ENCODE measurements around the gene CBLN3.
A peak's percentile ranks its signal among the peaks of the same experiment; 100 is the strongest.
"Not testable (repeated sequence)": the region's sequence is repeated elsewhere in the genome, so short reads cannot be mapped to it uniquely, and the experiment has no call there.

The CBLN3 gene

DNA sequence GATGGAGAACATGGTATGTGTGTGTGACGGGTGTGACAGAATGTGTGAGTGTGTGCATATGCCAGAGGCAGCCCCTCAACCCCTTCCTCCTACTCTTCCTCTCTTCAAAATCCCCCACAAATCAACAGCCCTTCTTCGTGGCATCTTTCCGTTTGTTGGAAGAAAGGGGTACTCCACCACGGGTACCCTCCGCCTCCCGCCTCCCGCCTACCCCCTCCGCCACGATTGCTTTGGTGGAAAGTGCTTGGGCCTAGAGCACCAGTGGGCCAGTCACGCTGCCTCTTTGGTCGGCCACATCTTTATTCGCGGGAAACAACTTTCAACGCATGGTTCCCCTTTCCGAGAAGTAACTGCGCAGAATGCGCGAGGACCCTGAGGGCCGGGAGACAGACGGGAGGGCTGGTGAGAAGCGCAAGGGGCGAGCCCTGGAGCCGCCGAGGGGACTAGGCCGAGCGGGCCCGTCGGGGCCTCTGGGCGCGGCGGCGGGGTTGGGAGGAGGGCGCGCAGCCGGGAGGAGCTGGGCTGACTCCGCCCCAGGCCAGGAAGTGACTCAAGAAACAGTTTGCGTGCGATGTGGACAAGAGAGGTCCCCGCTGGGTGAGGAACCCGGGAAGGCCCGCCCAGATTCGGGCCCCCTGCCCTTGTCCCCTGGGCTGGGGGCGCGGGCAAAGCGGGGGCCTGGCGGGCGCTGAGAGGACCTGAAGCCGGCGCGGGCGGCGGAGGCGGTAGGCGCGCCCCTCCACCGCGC is at the start of gene CBLN3, which contains the start of gene KHNYN:
TSS of gene CBLN3 (minus strand) at position 274 of the 748 bp plus-strand sequence. CDS start 614 bp downstream, outside the sequence.
TSS of gene KHNYN (plus strand) at position 560 of the 748 bp plus-strand sequence. CDS start 777 bp downstream, outside the sequence.
- in situ Hi-C loops (cut with MboI; ENCODE audit: low pct_unique_long_range_greater_than_20kb, low sequenced_read_pairs) = loop anchor here (10.0 kb wide), 1 partner anchor 95 kb away; the partner anchor contains the start of genes ADCY4 and RIPK3
- peak; percentile 90 for DNase-seq

DNA sequence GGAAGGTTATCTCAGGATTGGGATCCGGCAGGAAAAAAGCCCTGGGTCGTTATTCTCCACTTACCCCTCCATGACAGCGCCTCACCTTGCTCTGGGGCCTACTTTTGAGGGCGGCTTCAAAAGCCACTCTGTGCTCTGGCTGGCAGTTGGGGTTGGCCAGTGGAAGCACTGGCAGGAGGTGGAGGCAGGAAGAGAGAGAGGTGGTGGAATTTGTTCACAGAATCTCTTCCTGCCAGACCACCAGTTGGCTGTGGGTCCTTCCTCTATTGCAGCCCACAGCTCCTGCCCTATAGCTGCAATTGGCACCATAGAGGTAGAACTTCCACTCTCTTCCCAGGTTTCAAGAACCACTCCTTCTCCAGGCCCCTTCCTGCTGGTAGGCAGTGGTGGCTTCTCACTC is 45.8 kb upstream of the CBLN3 start:
- DNase-seq = no peak
- in situ Hi-C loops (cut with MboI; ENCODE audit: low pct_unique_long_range_greater_than_20kb, low sequenced_read_pairs) = no loop called here

DNA sequence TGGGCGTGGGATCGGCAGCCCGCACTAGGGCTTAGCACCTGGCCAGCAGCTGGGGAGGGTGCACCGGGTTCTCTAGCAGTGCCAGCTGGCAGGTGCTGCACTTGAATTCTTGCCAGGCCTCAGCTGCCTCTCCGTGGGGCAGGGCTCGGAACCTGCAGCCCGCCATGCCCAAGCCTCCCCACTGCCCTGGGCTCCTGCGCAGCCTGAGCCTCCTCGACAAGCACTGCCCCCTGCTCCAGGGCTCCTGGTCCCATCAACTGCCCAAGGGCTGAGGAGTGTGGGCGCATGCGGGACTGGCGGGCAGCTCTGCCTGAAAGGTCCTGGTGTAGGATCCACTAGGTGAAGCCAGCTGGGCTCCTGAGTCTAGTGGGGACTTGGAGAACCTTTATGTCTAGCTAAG is 43.7 kb upstream of the CBLN3 start:
- in situ Hi-C loops (cut with MboI; ENCODE audit: low pct_unique_long_range_greater_than_20kb, low sequenced_read_pairs) = no loop called here
- DNase-seq = no peak

DNA sequence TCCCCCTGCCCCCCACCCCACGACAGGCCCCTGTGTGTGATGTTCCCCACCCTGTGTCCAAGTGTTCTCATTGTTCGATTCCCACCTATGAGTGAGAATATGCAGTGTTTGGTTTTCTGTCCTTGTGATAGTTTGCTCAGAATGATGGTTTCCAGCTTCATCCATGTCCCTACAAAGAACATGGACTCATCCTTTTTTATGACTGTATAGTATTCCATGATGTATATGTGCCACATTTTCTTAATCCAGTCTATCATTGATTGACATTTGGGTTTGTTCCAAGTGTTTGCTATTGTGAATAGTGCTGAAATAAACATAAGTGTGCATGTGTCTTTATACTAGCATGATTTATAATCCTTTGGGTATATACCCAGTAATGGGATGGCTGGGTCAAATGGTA is 41.0 kb upstream of the CBLN3 start:
- in situ Hi-C loops (cut with MboI; ENCODE audit: low pct_unique_long_range_greater_than_20kb, low sequenced_read_pairs); DNase-seq: not testable (repeated sequence)

DNA sequence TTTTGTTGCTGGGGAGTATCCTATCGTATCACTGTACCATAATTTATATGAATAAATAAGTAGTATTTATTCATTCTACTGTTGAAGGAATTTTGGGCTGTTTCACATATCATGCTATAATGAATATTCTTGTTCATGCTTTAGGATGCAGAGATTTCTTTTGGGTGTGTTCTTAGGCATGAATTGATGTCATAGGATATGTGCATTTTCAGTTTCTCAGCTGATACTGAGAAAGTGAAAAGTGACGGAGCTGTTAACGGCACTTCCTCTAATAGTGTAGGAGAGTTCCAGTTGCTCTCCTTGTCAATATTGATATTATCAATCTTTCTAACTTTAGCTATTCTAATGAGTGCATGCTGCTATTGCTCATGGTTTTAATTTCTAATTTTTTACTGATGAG is 36.3 kb upstream of the CBLN3 start:
- no peak for DNase-seq
- in situ Hi-C loops (cut with MboI; ENCODE audit: low pct_unique_long_range_greater_than_20kb, low sequenced_read_pairs) = no loop called here

DNA sequence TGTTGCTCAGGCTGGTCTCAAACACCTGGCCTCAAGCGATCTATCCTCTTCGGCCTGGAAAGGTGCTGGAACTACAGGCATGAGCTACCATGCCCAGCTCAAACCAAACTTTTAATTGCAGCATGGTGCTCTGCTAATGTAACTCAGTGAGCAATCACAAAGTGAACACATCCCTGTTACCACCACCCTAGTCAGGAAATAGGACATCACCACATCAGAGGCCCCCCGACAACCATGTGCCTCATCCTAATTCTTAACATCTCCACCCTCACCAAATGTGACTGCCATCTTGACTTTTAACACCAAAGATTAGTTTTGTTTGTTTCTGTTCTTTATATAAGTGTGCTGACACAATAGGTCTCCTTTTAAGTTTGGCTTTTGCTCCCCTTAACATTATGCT is 35.9 kb upstream of the CBLN3 start:
- no peak for DNase-seq
- in situ Hi-C loops (cut with MboI; ENCODE audit: low pct_unique_long_range_greater_than_20kb, low sequenced_read_pairs) = no loop called here

DNA sequence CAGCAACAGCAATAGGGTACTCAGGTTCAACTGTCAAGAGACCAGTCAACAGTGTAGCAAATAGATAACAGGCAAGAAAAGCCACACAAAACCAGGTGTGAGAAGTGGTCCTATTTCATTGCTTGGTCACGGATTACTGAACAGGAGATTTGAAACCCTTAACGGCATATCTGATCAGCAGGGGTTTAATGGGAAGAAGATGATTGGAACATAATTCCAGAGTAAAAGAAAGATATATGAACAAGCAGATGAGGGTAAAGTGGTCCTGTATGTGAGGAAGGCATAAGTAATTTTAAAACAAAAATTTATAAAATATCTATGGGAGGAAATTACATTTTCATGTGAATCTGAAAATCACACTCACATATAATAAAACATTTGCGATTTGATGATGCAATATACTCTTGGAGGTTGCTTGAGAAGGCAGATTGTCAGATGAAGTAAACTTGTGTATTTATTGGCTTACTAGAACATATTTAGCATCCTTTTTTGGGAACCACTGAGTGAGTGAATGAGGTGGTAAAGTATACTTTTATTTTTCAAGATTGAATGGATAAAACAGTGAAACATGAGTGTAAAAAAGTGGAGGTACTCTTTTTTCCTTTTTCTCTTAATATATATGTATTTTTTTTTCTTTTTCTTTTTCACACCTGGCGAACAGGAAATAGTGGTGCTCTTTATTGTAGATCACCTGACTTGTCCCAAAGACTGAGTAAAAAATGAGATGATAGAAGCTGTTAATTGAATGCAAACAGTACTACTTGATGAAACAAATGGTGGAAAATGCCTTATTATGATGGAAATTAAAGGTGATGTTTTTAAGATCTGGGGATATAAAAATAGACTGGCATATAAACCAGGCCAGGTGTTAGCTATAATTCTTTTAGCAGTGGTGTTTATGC is 34.7 kb upstream of the CBLN3 start:
- in situ Hi-C loops (cut with MboI; ENCODE audit: low pct_unique_long_range_greater_than_20kb, low sequenced_read_pairs) = no loop called here
- DNase-seq = no peak

DNA sequence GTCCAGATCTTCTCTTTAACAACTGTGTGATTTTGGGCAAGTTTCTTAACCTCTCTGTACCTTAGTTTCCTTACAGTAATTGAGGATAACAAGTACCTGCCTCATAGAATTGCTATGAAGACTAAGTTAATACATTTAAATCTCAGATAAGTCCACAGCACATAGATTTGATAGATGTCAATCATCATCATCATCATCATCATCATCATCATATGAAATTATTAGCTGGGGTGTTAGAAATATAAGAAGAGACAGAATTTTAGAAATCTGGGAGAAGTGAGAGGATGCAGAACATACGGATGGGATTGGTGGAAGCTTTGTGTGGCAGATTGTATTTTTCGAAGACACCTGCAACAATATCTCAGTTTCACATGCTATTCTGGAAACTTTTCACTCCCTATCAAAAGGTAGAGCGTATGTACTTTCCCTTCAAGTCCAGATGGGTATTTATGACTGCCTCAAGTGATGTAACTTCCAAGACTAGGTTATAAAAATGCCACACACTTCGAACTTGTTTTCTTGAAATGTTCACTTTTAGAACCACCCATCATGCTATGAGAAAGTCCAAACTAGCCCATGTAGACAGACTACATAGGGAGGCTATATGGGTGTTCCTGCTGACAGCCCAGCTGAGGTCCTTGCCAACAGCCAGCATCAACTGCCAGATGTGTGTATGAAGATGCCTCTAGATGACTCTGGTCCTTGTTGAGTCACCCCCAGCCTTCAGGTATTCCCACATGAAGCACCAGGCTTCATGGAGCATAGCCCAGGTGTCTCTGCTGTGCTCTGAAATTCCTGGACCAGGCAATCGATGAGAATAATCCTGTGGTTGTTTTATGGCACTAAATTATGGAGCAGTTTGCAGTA is 33.8 kb upstream of the CBLN3 start:
- in situ Hi-C loops (cut with MboI; ENCODE audit: low pct_unique_long_range_greater_than_20kb, low sequenced_read_pairs) = no loop called here
- DNase-seq = no peak

DNA sequence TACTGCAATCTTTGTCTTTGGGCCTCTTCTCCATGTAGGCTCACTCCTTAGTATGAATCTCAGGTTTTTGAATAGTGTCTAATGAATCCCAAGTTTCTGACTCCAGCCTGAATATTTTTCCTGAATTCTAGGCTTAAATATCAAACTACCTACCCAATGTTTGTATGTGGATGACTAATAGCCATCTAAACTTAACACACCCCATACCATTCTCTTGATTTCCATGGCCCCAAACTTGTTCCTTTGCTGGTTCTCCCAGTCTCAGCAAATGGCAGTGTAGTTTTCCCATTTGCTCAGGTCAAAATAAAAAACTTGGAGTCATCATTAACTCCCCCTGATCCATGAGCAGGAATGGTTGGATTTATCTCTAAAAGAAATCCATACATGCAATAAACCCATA is 31.9 kb upstream of the CBLN3 start:
- in situ Hi-C loops (cut with MboI; ENCODE audit: low pct_unique_long_range_greater_than_20kb, low sequenced_read_pairs) = no loop called here
- DNase-seq = no peak

DNA sequence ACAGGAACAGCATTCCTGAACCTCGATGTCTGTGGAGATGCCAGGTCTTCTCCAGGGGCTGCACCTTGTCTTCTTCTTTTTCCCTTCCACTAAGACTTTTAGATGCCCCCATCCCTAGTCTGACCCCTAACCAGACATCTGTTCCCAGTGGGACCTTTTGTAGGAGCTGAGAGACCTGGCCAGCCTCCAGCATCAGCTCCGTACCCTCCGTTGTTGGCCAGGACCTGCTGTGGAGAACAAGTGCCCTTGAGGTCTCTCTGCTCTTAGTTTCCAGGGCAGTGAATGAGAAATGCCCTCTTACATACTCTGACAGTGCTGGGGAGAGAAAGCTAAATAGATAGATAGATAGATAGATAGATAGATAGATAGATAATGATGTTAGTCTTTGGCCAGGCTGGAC is 29.9 kb upstream of the CBLN3 start:
- DNase-seq = no peak
- in situ Hi-C loops (cut with MboI; ENCODE audit: low pct_unique_long_range_greater_than_20kb, low sequenced_read_pairs) = no loop called here

DNA sequence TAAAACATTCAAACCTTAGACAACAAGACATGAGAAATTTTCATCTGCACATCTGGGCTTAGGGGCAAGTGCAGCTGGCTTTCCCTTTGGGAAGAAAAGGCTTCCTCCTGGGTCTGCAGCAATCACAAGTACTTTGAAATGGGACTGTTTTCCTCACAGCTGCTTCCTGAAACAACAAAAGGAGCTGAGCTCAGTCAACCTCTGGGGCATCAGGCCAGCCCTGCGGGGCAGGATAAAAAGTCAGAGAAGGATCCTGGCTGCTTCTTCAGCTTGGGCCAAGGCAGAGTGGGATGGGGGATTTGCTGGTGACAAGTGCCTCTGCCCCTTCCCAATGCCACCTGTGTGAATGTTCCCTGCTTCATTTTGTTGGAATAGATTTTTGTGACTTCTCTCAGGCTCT is 29.3 kb upstream of the CBLN3 start:
- in situ Hi-C loops (cut with MboI; ENCODE audit: low pct_unique_long_range_greater_than_20kb, low sequenced_read_pairs) = no loop called here
- no peak for DNase-seq

DNA sequence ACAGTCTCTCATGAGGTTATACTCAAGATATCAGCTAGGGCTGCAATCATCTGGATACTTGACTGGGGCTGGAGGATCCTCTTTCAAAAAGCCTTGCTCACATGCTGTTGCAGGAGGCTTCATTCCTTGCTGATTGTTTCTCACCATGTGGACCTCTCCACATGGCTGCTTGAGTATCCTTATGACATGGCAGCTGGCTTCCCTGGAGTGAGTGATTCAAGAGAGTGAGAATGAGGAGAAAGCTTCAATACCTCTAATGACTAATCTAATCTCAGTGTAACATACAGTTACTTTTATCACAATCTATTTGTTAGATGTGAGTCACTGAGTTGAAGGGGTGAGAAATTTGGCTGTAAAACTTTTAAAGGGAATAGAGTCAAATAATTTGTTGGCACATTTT is 27.5 kb upstream of the CBLN3 start:
- in situ Hi-C loops (cut with MboI; ENCODE audit: low pct_unique_long_range_greater_than_20kb, low sequenced_read_pairs) = no loop called here
- no peak for DNase-seq

DNA sequence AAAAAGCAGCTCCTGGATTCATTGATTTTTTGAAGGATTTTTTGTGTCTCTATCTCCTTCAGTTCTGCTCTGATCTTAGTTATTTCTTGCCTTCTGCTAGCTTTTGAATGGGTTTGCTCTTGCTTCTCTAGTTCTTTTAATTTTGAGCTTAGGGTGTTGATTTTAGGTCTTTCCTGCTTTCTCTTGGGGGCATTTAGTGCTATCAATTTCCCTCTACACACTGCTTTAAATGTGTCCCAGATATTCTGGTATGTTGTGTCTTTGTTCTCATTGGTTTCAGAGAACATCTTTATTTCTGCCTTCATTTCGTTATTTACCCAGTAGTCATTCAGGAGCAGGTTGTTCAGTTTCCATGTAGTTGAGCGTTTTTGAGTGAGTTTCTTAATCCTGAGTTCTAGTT is 21.4 kb upstream of the CBLN3 start:
- DNase-seq; in situ Hi-C loops (cut with MboI; ENCODE audit: low pct_unique_long_range_greater_than_20kb, low sequenced_read_pairs): not testable (repeated sequence)

DNA sequence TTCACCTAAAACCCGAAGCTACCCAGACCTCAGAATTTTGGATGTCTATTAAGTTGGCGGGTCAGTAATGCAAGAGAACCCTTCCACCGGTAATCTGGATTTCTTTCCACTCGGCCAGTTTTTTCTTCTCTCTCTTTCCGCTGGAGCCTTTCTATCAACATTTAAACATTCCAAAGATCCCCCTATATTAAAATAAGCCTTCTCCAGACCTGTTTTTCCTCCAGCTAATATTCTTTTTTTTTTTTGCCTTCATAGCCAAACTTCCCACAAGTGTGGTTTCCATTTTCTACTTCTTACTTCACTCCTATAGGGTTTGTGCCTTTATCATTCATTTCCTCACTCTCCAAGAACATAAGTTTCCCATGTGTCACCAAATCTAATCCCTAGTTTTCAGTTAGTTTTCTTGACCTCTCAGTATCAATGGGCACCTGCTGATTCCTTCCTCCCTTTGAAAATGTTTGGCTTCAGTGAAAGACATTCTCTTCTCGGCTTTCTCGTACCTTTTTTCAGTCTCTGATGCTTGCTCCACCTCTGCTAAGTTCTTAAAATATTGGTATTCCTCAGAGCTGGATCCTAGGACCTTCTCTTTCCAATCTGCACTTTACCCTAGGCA is 13.7 kb upstream of the CBLN3 start:
- DNase-seq = no peak
- in situ Hi-C loops (cut with MboI; ENCODE audit: low pct_unique_long_range_greater_than_20kb, low sequenced_read_pairs) = no loop called here

DNA sequence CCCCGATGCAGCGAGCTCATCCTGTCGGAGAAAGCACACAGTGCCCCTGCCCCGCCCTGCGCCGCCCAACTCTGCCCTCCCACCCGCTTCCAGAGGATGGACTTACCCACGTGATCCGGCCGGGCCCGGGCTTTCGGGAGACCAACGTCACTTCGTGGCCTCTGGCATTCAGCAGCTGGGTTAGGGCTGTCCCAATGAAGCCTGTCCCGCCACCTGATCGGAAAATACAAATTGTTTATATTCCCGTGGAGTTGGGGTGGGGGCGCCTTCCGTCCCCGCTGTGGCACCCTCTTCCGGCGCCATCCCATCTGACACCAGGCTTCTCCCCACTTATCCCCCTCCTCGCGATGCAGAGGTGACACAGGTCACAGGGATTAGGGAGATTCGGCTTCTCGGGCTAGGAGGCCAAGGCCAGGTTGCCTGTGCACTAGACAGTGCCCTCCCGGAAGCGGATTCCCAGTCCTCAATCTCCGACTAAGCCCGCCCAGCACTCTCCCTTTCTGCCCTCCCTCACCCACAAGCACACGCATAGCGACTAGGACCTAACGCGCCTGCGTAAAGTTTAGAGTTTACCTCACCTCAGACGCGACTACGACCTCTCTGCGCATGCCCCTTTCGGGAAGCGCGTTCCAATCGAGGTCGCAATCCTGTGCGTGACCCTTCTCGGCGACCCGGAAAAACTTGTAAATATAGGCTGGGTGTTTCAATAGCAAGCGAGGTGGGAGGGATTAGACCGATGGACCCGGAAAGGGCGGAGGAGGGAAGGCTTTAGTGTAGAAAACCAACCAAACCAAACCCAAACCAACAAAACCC is 13.0 kb upstream of the CBLN3 start, which contains the start of gene SDR39U1:
TSS of gene SDR39U1 (minus strand) at position 537 of the 813 bp plus-strand sequence. CDS start at position 530, 7 bp downstream.
- in situ Hi-C loops (cut with MboI; ENCODE audit: low pct_unique_long_range_greater_than_20kb, low sequenced_read_pairs) = no loop called here
- peak; percentile 99 for DNase-seq

DNA sequence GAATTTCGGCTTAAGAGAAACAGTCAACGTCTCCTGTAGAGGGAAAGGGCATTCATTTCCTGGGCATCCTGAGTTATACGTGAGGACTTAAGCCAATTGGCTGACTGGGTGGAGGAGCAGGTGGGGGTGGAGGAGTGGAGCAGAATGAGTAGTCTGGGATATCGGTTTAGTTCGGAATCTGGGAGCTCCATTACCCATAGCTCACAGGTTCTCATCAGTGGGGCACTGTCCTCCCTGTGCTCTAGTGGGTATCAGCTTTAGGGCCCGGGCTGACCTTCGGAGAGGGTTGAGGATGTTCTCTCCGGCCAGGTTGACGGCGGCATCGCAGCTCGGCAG is 12.4 kb upstream of the CBLN3 start:
- in situ Hi-C loops (cut with MboI; ENCODE audit: low pct_unique_long_range_greater_than_20kb, low sequenced_read_pairs) = no loop called here
- DNase-seq = no peak

DNA sequence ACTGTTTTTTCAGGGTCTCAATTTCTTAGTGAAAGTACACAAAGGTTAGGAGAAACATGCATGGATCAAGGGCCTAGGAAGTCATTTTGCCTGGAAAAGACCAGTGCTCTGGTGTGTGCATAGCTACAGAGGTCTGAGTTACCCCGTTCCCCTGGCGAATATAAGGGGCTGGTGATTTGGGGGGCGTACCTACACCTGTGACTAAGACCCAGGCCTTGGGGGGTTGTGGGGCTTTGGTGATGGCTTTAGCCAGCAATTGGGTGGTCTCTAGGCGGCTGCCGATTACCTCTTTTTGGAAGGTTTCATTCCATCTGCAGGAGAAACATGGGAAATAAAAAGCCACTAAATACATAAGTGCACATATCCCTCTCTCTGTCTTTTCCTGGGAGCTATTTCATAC is 12.0 kb upstream of the CBLN3 start:
- in situ Hi-C loops (cut with MboI; ENCODE audit: low pct_unique_long_range_greater_than_20kb, low sequenced_read_pairs) = no loop called here
- no peak for DNase-seq
